GM19328 (cell line): Measurements from ENCODE around the gene HOXB4.

ENCODE experiments used
- ATAC-seq: cut with Tn5 transposase; IDR thresholded peaks from one replicate; pipeline ENCODE4 v1.9.1; 2021; ENCODE audit warnings: mild to moderate bottlenecking, moderate library complexity; ENCODE audit not compliant: unreplicated experiment

HOXB4 gene

GRCh38 chr17:48615047-48615962 lies 37.2 kb upstream of the HOXB4 start, which contains the start of gene HOXB8:
TSS of gene HOXB8 (minus strand) at chr17:48615292. CDS start at chr17:48614704, 588 bp downstream.
- ATAC-seq: no peak

- ATAC-seq: no peak
These were observed 35.9 kb upstream of the HOXB4 start for GRCh38 chr17:48613862-48614694.

- ATAC-seq: no peak
These were observed 34.9 kb upstream of the HOXB4 start for GRCh38 chr17:48612854-48613691.

GRCh38 chr17:48612456-48612853 lies 34.3 kb upstream of the HOXB4 start:
- no peak for ATAC-seq

GRCh38 chr17:48611681-48612455 lies 33.7 kb upstream of the HOXB4 start:
- ATAC-seq: no peak

GRCh38 chr17:48611213-48611612 lies 33.1 kb upstream of the HOXB4 start:
- ATAC-seq: no peak

- ATAC-seq: no peak
These were observed 32.4 kb upstream of the HOXB4 start, which contains the start of gene HOXB7 for GRCh38 chr17:48610282-48611211. TSS of gene HOXB7 (minus strand) at chr17:48611017. CDS start at chr17:48610918, 99 bp downstream.

- ATAC-seq: no peak
These were observed 31.7 kb upstream of the HOXB4 start for GRCh38 chr17:48609759-48610281.

- ATAC-seq: no peak
These were observed 30.9 kb upstream of the HOXB4 start for GRCh38 chr17:48609033-48609432.

GRCh38 chr17:48608494-48608834 lies 30.3 kb upstream of the HOXB4 start:
- ATAC-seq: no peak

- no peak for ATAC-seq
These were observed 28.9 kb upstream of the HOXB4 start for GRCh38 chr17:48606892-48607614.

- no peak for ATAC-seq
These were observed 28.1 kb upstream of the HOXB4 start for GRCh38 chr17:48605991-48606891.

- ATAC-seq: no peak
These were observed 27.3 kb upstream of the HOXB4 start for GRCh38 chr17:48605409-48605919.

GRCh38 chr17:48604770-48605329 lies 26.7 kb upstream of the HOXB4 start, which contains the start of gene HOXB6:
TSS of gene HOXB6 (minus strand) at chr17:48604986. CDS start at chr17:48598150, 6,836 bp downstream.
- ATAC-seq: no peak

- no peak for ATAC-seq
These were observed 26.0 kb upstream of the HOXB4 start for GRCh38 chr17:48603959-48604769.
